GM06990 (cell line): ENCODE data around the gene CRK.

Source experiments
- DNase-seq: peaks from one replicate; pipeline ENCODE4 v3.0.0-alpha.2; 2011; ENCODE audit not compliant: insufficient read length; ENCODE audit errors: extremely low read depth
- H3K27me3 ChIP-seq: replicated peaks from 2 replicates; pipeline ENCODE4 v1.6.0; 2011; ENCODE audit warnings: low read length; ENCODE audit not compliant: control insufficient read depth, insufficient read depth
- H3K36me3 ChIP-seq: 2 replicates; pipeline ENCODE4 v1.5.1; 2011; ENCODE audit warnings: low read length; ENCODE audit not compliant: control insufficient read depth, insufficient read depth
- H3K4me3 ChIP-seq: replicated peaks from 2 replicates; pipeline ENCODE4 v1.5.1; 2011; ENCODE audit warnings: low read depth, mild to moderate bottlenecking, control low read depth, low read length
- CTCF ChIP-seq: IDR thresholded peaks from 2 replicates; pipeline ENCODE4 v1.5.1; 2011; ENCODE audit warnings: low read length, control low read depth, mild to moderate bottlenecking, inconsistent platforms; ENCODE audit not compliant: insufficient read depth, poor library complexity, severe bottlenecking

Gene CRK

GRCh38 chr17:1455797-1456599, at the start of gene CRK:
TSS of gene CRK (minus strand) at chr17:1456232. CDS start at chr17:1456117, 115 bp downstream.
- peak within 1 kb of the TSS; percentile 93 for H3K4me3 ChIP-seq
- TF ChIP-seq CTCF = peak; percentile 13
- no peaks in the 10 kb centered on the region for H3K27me3 ChIP-seq
- no peaks in the 10 kb centered on the region; the same call in none of the 2 replicates for H3K36me3 ChIP-seq
- DNase-seq = peak; percentile 97

GRCh38 chr17:1505586-1505985, 49.6 kb upstream of the CRK start:
- peaks cover 9% of the 10 kb centered on the region for H3K36me3 ChIP-seq
- no peak overlapping the region for H3K4me3 ChIP-seq

GRCh38 chr17:1504866-1505265, 48.8 kb upstream of the CRK start:
- no peak for DNase-seq

More at GRCh38 chr17:1505586-1505985, 49.6 kb upstream of the CRK start:
- TF ChIP-seq CTCF = no peak
- H3K27me3 ChIP-seq = no peaks in the 10 kb centered on the region
- no peak for DNase-seq

GRCh38 chr17:1503699-1504098, 47.7 kb upstream of the CRK start:
- peaks cover 4% of the 10 kb centered on the region for H3K36me3 ChIP-seq
- H3K27me3 ChIP-seq = no peaks in the 10 kb centered on the region
- TF ChIP-seq CTCF = no peak
- DNase-seq = no peak
- H3K4me3 ChIP-seq = no peak overlapping the region

More at GRCh38 chr17:1504866-1505265, 48.8 kb upstream of the CRK start:
- H3K4me3 ChIP-seq = no peak overlapping the region
- no peaks in the 10 kb centered on the region for H3K27me3 ChIP-seq
- H3K36me3 ChIP-seq = peaks cover 9% of the 10 kb centered on the region
- TF ChIP-seq CTCF = no peak

DNA sequence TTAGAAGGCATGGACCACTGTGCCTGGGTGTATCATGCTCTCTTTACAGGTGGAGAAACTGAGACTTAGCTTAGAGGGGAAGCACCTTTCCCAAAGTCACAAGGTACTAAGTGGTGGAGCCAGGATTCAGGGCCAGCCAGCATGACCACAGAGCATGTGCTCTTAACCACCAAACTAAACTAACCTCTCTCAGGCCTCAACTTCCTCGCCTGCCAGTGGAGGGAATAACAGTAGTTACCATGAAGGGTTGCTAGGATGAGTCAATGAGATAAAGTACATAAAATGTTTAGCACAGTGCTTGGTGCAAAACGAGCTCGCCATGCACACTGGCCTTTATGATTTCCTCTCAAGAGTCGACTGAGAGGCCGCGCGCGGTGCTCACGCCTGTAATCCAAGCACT, 42.8 kb upstream of the CRK start:
- H3K4me3 ChIP-seq = no peak overlapping the region
- H3K36me3 ChIP-seq = peaks cover 3% of the 10 kb centered on the region
- no peak for DNase-seq
- H3K27me3 ChIP-seq = no peaks in the 10 kb centered on the region
- TF ChIP-seq CTCF = no peak
